Brain microvascular endothelial cell (primary cell): ENCODE measurements around the gene TMPRSS6.

Source experiments
- DNase-seq: peaks from one replicate; pipeline ENCODE4 v3.0.0-alpha.2; 2020
- H3K27ac ChIP-seq: fragments of 250-450 bp; sonication (Bioruptor Pico); 2 replicates; pipeline ENCODE4 v1.5.1; 2020; ENCODE audit warnings: mild to moderate bottlenecking, moderate library complexity
- H3K27me3 ChIP-seq: fragments of 250-450 bp; sonication (Bioruptor Pico); replicated peaks from 2 replicates; pipeline ENCODE4 v1.5.1; 2020; ENCODE audit warnings: mild to moderate bottlenecking
- H3K36me3 ChIP-seq: fragments of 250-450 bp; sonication (Bioruptor Pico); replicated peaks from 2 replicates; pipeline ENCODE4 v1.5.1; 2020; ENCODE audit warnings: mild to moderate bottlenecking
- H3K4me3 ChIP-seq: 2 replicates; pipeline ENCODE4 v1.5.1; 2011; ENCODE audit warnings: low read depth, mild to moderate bottlenecking, control low read depth, low read length, moderate library complexity
- CTCF ChIP-seq: IDR thresholded peaks from 2 replicates; pipeline ENCODE4 v1.5.1; 2011; ENCODE audit warnings: low read depth, mild to moderate bottlenecking, moderate library complexity, low read length, control low read depth, inconsistent platforms; ENCODE audit errors: missing control alignments
- in situ Hi-C: cut with HindIII; loops from 2 replicates; pipeline ENCODE4 v1.10.0; 2017; ENCODE audit warnings: low sequenced_read_pairs, low pct_ligation_motif_present

Gene TMPRSS6

DNA sequence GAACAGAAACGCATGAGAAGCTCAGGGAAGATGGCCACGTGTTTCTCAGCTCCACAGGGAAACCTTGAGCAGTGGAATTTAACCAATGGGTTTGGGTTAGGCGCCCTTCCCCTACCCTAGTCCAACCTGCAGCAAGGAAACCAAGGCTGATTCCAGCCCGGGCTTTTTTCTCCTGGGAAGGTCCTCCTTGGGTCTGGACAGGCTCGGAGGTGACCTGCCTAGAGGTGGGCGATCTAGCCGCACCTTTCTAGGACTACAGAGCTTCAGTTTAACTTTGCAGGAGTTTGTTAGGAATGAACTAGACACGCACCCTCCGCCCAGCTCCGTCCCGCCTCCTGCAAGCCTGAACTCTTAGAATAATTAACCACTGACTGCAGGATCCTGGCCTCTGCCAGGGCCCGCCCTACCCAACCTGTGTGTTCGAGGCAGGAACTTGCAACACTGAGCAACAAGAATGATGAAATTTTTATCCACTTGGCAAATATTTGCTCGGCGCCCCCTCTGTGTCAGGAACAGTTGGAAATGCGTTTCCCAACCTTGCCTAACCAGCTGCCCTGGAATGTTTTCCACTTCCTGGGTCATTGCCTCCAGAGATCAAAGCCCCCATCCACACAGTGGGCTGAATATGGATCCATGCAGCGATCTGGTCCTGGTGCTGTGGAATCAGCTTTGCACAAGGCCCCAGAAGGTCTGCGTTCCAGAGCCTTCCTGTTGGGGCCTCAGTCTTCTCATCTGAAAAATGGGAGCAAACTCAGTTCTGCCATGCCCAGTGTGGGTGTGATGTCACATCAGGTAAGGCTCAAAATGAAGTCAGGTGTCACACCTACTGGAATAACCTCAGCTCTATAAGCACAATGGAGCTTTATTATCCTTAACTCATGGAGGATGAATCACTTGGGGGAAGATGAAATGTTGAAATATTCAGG is 76.7 kb downstream of the TMPRSS6 start:
- H3K4me3 ChIP-seq = no peak overlapping the region

DNA sequence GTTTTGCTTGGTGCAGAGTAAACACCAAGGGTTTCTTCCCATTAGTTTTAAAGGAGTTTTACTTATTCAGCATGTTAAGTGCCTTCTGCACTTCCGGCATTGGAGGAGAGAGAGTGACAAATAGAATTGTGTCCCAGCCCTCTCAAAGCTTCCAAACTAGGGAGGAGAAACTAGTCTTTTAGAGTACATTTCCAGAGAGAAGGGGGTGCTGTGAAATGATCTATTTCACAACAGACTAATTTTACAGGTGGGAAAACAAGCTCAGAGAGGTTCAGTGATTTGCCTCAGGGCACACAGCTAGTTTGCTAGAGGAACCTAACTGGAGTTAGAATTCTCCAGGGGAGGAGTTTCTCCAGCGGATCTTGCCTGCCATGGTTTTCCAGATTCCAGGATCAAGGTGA is 77.4 kb downstream of the TMPRSS6 start:
- no peaks in the 10 kb centered on the region for H3K27me3 ChIP-seq
- no peak for TF ChIP-seq CTCF
- no peak overlapping the region for H3K4me3 ChIP-seq
- DNase-seq = no peak
- no peak overlapping the region for H3K27ac ChIP-seq
- H3K36me3 ChIP-seq = peaks cover 11% of the 10 kb centered on the region
- in situ Hi-C loops = no loop called here

More for the DNA sequence above, 76.7 kb downstream of the TMPRSS6 start:
- Histone ChIP-seq H3K36me3 (peaks cover 8% of the 10 kb centered on the region), H3K27me3 (no peaks in the 10 kb centered on the region), H3K27ac (no peak overlapping the region)
- in situ Hi-C loops = no loop called here
- DNase-seq = no peak
- no peak for TF ChIP-seq CTCF

DNA sequence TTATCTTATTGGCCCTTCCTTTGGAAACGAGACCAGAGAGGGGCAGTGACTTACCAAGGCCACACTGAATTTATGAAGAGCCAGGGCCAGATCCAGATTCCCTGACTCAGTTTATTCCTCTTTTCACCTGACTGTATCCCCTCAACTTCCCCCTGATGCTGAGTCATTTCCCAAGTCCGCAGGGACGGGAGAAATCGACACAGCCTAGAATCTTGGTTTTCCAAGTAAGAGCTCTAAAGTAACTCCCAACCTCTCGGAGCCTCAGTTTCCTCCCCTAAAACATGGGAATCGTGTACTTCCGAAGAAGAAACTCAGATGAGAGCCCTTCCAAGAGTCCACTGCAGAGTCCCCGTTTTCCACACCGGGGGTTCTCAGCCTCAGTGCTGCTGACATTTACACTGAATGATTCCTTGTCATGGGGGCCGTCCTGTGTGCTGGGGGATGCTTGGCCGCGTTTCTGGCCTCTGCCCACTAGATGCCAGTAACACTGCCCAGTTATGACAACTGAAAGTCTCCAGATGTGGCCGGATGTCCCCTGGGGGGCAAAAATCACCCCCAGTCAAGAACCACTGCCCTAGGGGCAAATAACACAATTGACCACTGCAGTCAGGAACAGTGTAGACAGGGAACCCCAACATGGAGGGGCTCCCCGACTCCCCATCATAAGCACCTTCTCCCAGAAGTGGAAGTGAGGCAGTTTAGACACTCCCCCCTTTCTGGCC is 78.8 kb downstream of the TMPRSS6 start:
- H3K4me3 ChIP-seq = no peak overlapping the region
- H3K36me3 ChIP-seq = peaks cover 25% of the 10 kb centered on the region
- H3K27me3 ChIP-seq = no peaks in the 10 kb centered on the region
- H3K27ac ChIP-seq = no peak overlapping the region
- no peak for DNase-seq
- TF ChIP-seq CTCF = no peak
- in situ Hi-C loops = no loop called here

DNA sequence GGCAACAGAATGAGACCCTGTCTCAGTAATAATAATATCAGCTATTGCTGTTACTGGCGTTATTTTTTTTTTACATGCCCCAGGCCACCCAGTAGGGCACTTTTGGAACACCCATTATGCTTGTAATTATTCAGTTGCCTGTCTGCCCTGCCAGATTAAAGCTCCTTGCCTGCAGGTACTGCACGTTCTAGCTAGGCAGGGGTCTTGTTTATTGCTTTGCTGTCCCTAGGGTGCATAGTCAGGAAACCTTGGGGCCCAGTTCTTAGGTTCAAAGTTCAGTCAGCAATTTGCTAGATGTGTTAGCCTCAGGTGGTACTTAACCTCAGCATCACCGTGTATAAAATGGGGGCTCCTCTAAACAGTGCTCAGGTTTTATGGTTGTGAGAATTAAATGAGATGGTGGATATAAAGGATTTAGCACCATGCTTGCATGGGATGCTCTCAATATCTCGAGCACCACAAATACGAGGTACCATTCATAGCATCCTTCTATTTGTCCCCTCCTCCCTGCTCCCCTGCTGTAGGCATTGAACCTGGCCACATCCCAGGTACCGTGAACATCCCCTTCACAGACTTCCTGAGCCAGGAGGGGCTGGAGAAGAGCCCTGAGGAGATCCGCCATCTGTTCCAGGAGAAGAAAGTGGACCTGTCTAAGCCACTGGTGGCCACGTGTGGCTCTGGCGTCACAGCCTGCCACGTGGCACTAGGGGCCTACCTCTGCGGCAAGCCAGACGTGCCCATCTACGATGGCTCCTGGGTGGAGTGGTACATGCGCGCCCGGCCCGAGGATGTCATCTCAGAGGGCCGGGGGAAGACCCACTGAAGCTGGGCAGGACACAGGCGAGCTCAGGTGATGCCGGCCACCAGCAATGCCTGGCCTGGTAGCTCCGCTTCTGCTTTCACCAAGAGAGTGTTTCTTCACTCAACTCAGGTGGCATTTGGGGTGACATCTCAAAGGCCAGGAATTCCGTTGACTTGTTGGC is 80.5 kb downstream of the TMPRSS6 start:
- in situ Hi-C loops = no loop called here
- Histone ChIP-seq H3K27ac (no peak overlapping the region), H3K4me3 (no peak overlapping the region), H3K36me3 (peaks cover 38% of the 10 kb centered on the region), H3K27me3 (no peaks in the 10 kb centered on the region)
- no peak for TF ChIP-seq CTCF
- DNase-seq = no peak

- in situ Hi-C loops = no loop called here
- TF ChIP-seq CTCF = no peak
- DNase-seq = no peak
- no peak overlapping the region for H3K27ac ChIP-seq
- no peaks in the 10 kb centered on the region for H3K27me3 ChIP-seq
- H3K4me3 ChIP-seq = no peak overlapping the region
- H3K36me3 ChIP-seq = peaks cover 38% of the 10 kb centered on the region
Measured at GRCh38 chr22:37027556-37027955, 82.0 kb downstream of the TMPRSS6 start.
